HEK293T (cell line): ENCODE results near the gene BEGAIN.

ENCODE experiments used
- FOXM1 ChIP-seq: fragments of 450-650 bp; IDR thresholded peaks from 2 replicates; pipeline ENCODE4 v1.6.1; 2017; ENCODE audit warnings: mild to moderate bottlenecking, borderline replicate concordance
- HDGF ChIP-seq: fragments of 450-650 bp; IDR thresholded peaks from 2 replicates; pipeline ENCODE4 v1.6.1; 2017; ENCODE audit warnings: antibody characterized with exemption, borderline replicate concordance
- NFRKB ChIP-seq: fragments of 450-650 bp; IDR thresholded peaks from 2 replicates; pipeline ENCODE4 v1.6.1; 2016; ENCODE audit warnings: mild to moderate bottlenecking, moderate library complexity
- PKNOX1 ChIP-seq: fragments of 450-650 bp; IDR thresholded peaks from 2 replicates; pipeline ENCODE4 v1.6.1; 2016
- SUZ12 ChIP-seq: fragments of 450-650 bp; IDR thresholded peaks from 2 replicates; pipeline ENCODE4 v1.6.1; 2016; ENCODE audit warnings: mild to moderate bottlenecking
- TARDBP ChIP-seq: fragments of 450-650 bp; IDR thresholded peaks from 2 replicates; pipeline ENCODE4 v1.6.1; 2016
- ZNF384 ChIP-seq: fragments of 450-650 bp; IDR thresholded peaks from 2 replicates; pipeline ENCODE4 v1.6.1; 2016

DNA sequence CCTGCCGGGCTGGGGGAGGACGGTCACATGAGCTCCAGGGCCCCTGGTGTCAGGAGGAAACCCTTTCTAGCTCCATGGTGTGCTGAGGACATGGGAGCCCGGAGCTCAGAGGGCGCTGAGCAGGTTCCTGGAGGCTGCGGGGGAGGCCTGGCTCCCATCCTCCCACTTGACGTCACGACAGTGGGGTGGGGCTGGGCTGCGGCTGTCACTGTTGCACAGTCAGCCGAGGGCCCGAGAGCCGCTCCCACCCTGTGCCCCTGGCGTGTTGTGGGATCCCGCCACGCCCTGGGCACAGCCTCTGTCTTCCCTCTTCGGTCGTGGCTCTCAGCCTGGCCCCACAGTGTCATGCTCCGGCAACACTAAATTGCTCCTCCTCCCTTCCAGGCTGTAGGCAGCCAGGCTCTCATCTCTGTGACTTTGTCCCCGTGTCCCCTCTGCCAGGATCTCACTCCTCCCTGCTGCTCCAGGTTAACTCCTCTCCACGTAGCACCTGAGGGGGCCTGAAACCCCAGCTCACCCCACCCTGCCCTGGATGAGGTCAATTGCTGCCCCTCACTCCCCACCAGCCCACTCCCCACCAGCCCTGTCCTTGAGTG is 33.0 kb downstream of the BEGAIN start:
- TF ChIP-seq ZNF384 (no peak), SUZ12 (no peak), TARDBP (no peak), NFRKB (no peak), HDGF (no peak), PKNOX1 (no peak), FOXM1 (no peak)
